Thyroid gland (tissue), 4 donors: Measurements from ENCODE around the gene ERC1.

Source experiments
- POLR2A ChIP-seq, 2 donors: fragments of 450-650 bp; IDR thresholded peaks; one replicate each; pipeline ENCODE4 v1.6.1; 2017; ENCODE audit warnings: antibody characterized with exemption in 2 of 2, mild to moderate bottlenecking in 2 of 2, moderate library complexity in 1 of 2
- TF ChIP-seq, protein P1 (sequence below), 6 experiments: fragments of 200-600 bp in 3 of 6; fragments of 450-650 bp in 3 of 6; sonication (generic) in 3 of 6; IDR thresholded peaks; one replicate each; pipeline ENCODE4 v1.5.1; 2016 to 2019; ENCODE audit warnings: antibody characterized with exemption in 6 of 6, mild to moderate bottlenecking in 2 of 6, inconsistent platforms in 1 of 6, moderate library complexity in 1 of 6

DNA sequence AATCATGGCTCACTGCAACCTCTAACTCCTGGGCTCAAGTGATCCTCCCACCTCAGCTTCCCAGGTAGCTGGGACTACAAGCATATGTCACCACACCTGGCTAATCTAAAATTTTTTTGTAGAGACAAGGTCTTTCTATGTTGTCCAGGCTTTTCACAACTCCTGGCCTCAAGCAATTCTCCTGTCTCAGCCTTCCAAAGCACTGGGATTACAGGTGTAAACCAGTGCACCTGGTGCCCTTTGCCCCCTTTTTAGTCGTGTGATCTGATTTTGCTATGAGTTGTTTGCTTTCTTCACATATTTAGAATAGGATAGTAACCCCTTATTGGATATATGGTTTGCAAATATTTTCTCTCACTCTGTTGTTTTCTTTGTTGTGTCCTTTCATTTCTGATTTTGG, 39.8 kb upstream of the ERC1 start:
- TF ChIP-seq, protein P1, sequence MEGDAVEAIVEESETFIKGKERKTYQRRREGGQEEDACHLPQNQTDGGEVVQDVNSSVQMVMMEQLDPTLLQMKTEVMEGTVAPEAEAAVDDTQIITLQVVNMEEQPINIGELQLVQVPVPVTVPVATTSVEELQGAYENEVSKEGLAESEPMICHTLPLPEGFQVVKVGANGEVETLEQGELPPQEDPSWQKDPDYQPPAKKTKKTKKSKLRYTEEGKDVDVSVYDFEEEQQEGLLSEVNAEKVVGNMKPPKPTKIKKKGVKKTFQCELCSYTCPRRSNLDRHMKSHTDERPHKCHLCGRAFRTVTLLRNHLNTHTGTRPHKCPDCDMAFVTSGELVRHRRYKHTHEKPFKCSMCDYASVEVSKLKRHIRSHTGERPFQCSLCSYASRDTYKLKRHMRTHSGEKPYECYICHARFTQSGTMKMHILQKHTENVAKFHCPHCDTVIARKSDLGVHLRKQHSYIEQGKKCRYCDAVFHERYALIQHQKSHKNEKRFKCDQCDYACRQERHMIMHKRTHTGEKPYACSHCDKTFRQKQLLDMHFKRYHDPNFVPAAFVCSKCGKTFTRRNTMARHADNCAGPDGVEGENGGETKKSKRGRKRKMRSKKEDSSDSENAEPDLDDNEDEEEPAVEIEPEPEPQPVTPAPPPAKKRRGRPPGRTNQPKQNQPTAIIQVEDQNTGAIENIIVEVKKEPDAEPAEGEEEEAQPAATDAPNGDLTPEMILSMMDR (IDR thresholded peaks at IDR 0.05) = no peak
- TF ChIP-seq POLR2A (IDR thresholded peaks at IDR 0.05) = no peak
